Smooth muscle cell (in vitro differentiated cells): Measurements from ENCODE around the gene HEBP2. TPM values are rescaled to one million over a fixed set of nuclear protein-coding genes. Genes with fewer than 3 reads are reported as not detected.

Experiments
- DNase-seq: peaks from one replicate; lab custom pipeline; 2025; ENCODE audit not compliant: unreplicated experiment; lab: John Stamatoyannopoulos, UW
- H2AFZ ChIP-seq: fragments of 200-600 bp; sonication (generic); 2 replicates; pipeline ENCODE4 v1.6.0; 2016; ENCODE audit warnings: antibody characterized with exemption, low read depth, mild to moderate bottlenecking
- H3F3A ChIP-seq: fragments of 200-600 bp; sonication (generic); 2 replicates; pipeline ENCODE4 v1.6.0; 2017; ENCODE audit warnings: antibody characterized with exemption, low read depth
- H3K27ac ChIP-seq: fragments of 200-600 bp; sonication (generic); 2 replicates; pipeline ENCODE4 v1.5.1; 2016; ENCODE audit warnings: low read depth, mild to moderate bottlenecking
- H3K27me3 ChIP-seq: fragments of 200-600 bp; sonication (generic); 2 replicates; pipeline ENCODE4 v1.6.1; 2016; ENCODE audit warnings: low read depth, mild to moderate bottlenecking
- H3K36me3 ChIP-seq: fragments of 200-600 bp; sonication (generic); 2 replicates; pipeline ENCODE4 v1.5.1; 2016; ENCODE audit warnings: low read depth
- H3K4me1 ChIP-seq: fragments of 200-600 bp; sonication (generic); 2 replicates; pipeline ENCODE4 v1.5.1; 2016; ENCODE audit warnings: low read depth
- H3K4me2 ChIP-seq: fragments of 200-600 bp; sonication (generic); 2 replicates; pipeline ENCODE4 v1.6.0; 2016; ENCODE audit warnings: mild to moderate bottlenecking
- H3K4me3 ChIP-seq: fragments of 200-600 bp; sonication (generic); 2 replicates; pipeline ENCODE4 v1.5.1; 2016; ENCODE audit warnings: mild to moderate bottlenecking
- H3K79me2 ChIP-seq: fragments of 200-600 bp; sonication (generic); 2 replicates; pipeline ENCODE4 v1.6.0; 2016; ENCODE audit warnings: low read depth, mild to moderate bottlenecking
- H3K9ac ChIP-seq: fragments of 200-600 bp; sonication (generic); 2 replicates; pipeline ENCODE4 v1.6.0; 2016; ENCODE audit warnings: low read depth
- H3K9me3 ChIP-seq: fragments of 200-600 bp; sonication (generic); replicated peaks from 2 replicates; pipeline ENCODE4 v1.5.1; 2016; ENCODE audit warnings: low read depth
- H4K20me1 ChIP-seq: fragments of 200-600 bp; sonication (generic); 2 replicates; pipeline ENCODE4 v1.6.0; 2016; ENCODE audit warnings: low read depth
- WGBS: methylation state at CpG from one replicate; pipeline ENCODE4 v1.1.7; 2016; ENCODE audit warnings: low lambda C conversion rate; 5-methylcytosine and 5-hydroxymethylcytosine counted together
- polyA plus RNA-seq: library from polyadenylated mRNA; unstranded; fragments of >200 nt; fragmentation: Nextera tagmentation; extraction: Ambion mirVana; gene quantifications from 2 replicates; pipeline ENCODE4 v1.2.1, GENCODE V29; 2016
- total RNA-seq: library from RNA; depleted of rRNA; stranded (reverse); fragments of >200 nt; gene quantifications from 2 replicates; pipeline ENCODE4 v1.2.3, GENCODE V29; 2014
- TF ChIP-seq, protein P1 (sequence below): fragments of 200-600 bp; sonication (generic); IDR thresholded peaks from 2 replicates; pipeline ENCODE4 v1.5.1; 2017; ENCODE audit warnings: borderline replicate concordance, mild to moderate bottlenecking, antibody characterized with exemption; ENCODE audit not compliant: insufficient read depth, poor library complexity, severe bottlenecking

The HEBP2 gene
- total and polyA plus RNA-seq, 2 experiments from 2014 or later: 54.4 to 87.0 TPM

GRCh38 chr6:138401960-138402837 lies 1.8 kb upstream of the HEBP2 start:
- no peak overlapping the region for H3K9ac ChIP-seq
- 91% methylated on average over 14 of the region's 14 CpGs for WGBS
- H3K4me3 ChIP-seq: no peak overlapping the region
- H2AFZ ChIP-seq: no peak overlapping the region
- DNase-seq: no peak
- H4K20me1 ChIP-seq: no peaks in the 10 kb centered on the region
- H3K27me3 ChIP-seq: no peaks in the 10 kb centered on the region
- H3F3A ChIP-seq: no peaks in the 10 kb centered on the region
- TF ChIP-seq, protein P1, sequence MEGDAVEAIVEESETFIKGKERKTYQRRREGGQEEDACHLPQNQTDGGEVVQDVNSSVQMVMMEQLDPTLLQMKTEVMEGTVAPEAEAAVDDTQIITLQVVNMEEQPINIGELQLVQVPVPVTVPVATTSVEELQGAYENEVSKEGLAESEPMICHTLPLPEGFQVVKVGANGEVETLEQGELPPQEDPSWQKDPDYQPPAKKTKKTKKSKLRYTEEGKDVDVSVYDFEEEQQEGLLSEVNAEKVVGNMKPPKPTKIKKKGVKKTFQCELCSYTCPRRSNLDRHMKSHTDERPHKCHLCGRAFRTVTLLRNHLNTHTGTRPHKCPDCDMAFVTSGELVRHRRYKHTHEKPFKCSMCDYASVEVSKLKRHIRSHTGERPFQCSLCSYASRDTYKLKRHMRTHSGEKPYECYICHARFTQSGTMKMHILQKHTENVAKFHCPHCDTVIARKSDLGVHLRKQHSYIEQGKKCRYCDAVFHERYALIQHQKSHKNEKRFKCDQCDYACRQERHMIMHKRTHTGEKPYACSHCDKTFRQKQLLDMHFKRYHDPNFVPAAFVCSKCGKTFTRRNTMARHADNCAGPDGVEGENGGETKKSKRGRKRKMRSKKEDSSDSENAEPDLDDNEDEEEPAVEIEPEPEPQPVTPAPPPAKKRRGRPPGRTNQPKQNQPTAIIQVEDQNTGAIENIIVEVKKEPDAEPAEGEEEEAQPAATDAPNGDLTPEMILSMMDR: no peak
- H3K4me2 ChIP-seq: no peak overlapping the region
- no peaks in the 10 kb centered on the region for H3K36me3 ChIP-seq
- no peak overlapping the region for H3K27ac ChIP-seq
- peaks cover 4% of the 10 kb centered on the region for H3K4me1 ChIP-seq
- H3K9me3 ChIP-seq: no peaks in the 10 kb centered on the region
- H3K79me2 ChIP-seq: no peaks in the 10 kb centered on the region

GRCh38 chr6:138402838-138403187 lies 1.2 kb upstream of the HEBP2 start:
- Histone ChIP-seq H3K9me3 (no peaks in the 10 kb centered on the region), H2AFZ (no peak overlapping the region), H3K79me2 (no peaks in the 10 kb centered on the region), H3K4me3 (no peak overlapping the region), H3K27me3 (no peaks in the 10 kb centered on the region), H3K9ac (no peak overlapping the region), H3K4me2 (peak overlapping the region; percentile 96), H3K4me1 (peaks cover 4% of the 10 kb centered on the region), H3K27ac (no peak overlapping the region), H4K20me1 (no peaks in the 10 kb centered on the region), H3F3A (no peaks in the 10 kb centered on the region), H3K36me3 (no peaks in the 10 kb centered on the region)
- TF ChIP-seq, protein P1: no peak
- 95% methylated on average over 7 of the region's 8 CpGs for WGBS
- no peak for DNase-seq

- peak overlapping the region; percentile 94 for H3K4me3 ChIP-seq
- H3K9ac ChIP-seq: peak overlapping the region; percentile 46
- peaks cover 4% of the 10 kb centered on the region for H3K4me1 ChIP-seq
- peak overlapping the region; percentile 96 for H3K4me2 ChIP-seq
- H2AFZ ChIP-seq: peak overlapping the region; percentile 85
- H3K27ac ChIP-seq: peak overlapping the region; percentile 51
- 5% methylated on average over 28 of the region's 30 CpGs for WGBS
- H3K79me2 ChIP-seq: no peaks in the 10 kb centered on the region
- DNase-seq: no peak
- TF ChIP-seq, protein P1: no peak
- no peaks in the 10 kb centered on the region for H3K9me3 ChIP-seq
- H3K36me3 ChIP-seq: no peaks in the 10 kb centered on the region
- H3F3A ChIP-seq: no peaks in the 10 kb centered on the region
- H3K27me3 ChIP-seq: no peaks in the 10 kb centered on the region
- no peaks in the 10 kb centered on the region for H4K20me1 ChIP-seq
Observed at GRCh38 chr6:138403324-138403800, 661 bp upstream of the HEBP2 start.
